Measurements from ENCODE around the gene MIGA2.

Gene MIGA2

GRCh38 chr9:129074106-129074505 is 37.7 kb downstream of the MIGA2 start:
- no peak for DNase-seq (ENCODE audit: low spot score)

GRCh38 chr9:129075996-129076639 is 39.7 kb downstream of the MIGA2 start:
- DNase-seq (ENCODE audit: low spot score), result no peak

GRCh38 chr9:129076640-129077037 is 40.2 kb downstream of the MIGA2 start:
- no peak for DNase-seq (ENCODE audit: low spot score)

- DNase-seq (ENCODE audit: low spot score), result no peak
Observed at GRCh38 chr9:129077236-129077635, 40.8 kb downstream of the MIGA2 start.

- DNase-seq (ENCODE audit: low spot score), result no peak
Observed at GRCh38 chr9:129078691-129079503, 42.5 kb downstream of the MIGA2 start.

- DNase-seq (ENCODE audit: low spot score), result no peak
Observed at GRCh38 chr9:129079829-129080228, 43.4 kb downstream of the MIGA2 start.

- DNase-seq (ENCODE audit: low spot score), result no peak
Observed at GRCh38 chr9:129080298-129080600, 43.8 kb downstream of the MIGA2 start.

GRCh38 chr9:129080601-129081387 is 44.4 kb downstream of the MIGA2 start, which contains the start of gene DOLPP1:
TSS of gene DOLPP1 (plus strand) at chr9:129081111. CDS start at chr9:129081132, 21 bp downstream.
- peak; percentile 100 for DNase-seq (ENCODE audit: low spot score)

GRCh38 chr9:129081388-129081904 is 45.0 kb downstream of the MIGA2 start:
- DNase-seq (ENCODE audit: low spot score), result peak; percentile 98

GRCh38 chr9:129084087-129084486 is 47.7 kb downstream of the MIGA2 start:
- no peak for DNase-seq (ENCODE audit: low spot score)

GRCh38 chr9:129089246-129089645 is 52.8 kb downstream of the MIGA2 start:
- DNase-seq (ENCODE audit: low spot score), result no peak

GRCh38 chr9:129093602-129094386 is 57.4 kb downstream of the MIGA2 start:
- DNase-seq (ENCODE audit: low spot score), result no peak

GRCh38 chr9:129094387-129095169 is 58.2 kb downstream of the MIGA2 start:
- no peak for DNase-seq (ENCODE audit: low spot score)

GRCh38 chr9:129095170-129095667 is 58.8 kb downstream of the MIGA2 start:
- DNase-seq (ENCODE audit: low spot score), result no peak

GRCh38 chr9:129095908-129096307 is 59.5 kb downstream of the MIGA2 start:
- DNase-seq (ENCODE audit: low spot score), result no peak

GRCh38 chr9:129097671-129098306 is 61.4 kb downstream of the MIGA2 start:
- DNase-seq (ENCODE audit: low spot score), result no peak

GRCh38 chr9:129098328-129098727 is 61.9 kb downstream of the MIGA2 start:
- no peak for DNase-seq (ENCODE audit: low spot score)

- DNase-seq (ENCODE audit: low spot score), result no peak
Observed at GRCh38 chr9:129100383-129101169, 64.2 kb downstream of the MIGA2 start.

GRCh38 chr9:129101279-129101678 is 64.9 kb downstream of the MIGA2 start:
- no peak for DNase-seq (ENCODE audit: low spot score)
